Testis (tissue), 3 donors: Measurements from ENCODE around the gene FRY. TPM values are rescaled to one million over a fixed set of nuclear protein-coding genes. Genes with fewer than 3 reads are reported as not detected.

ENCODE experiments used
- DNase-seq: peaks from one replicate; pipeline ENCODE4 v3.0.0-alpha.2; 2019
- H3K27ac ChIP-seq, 2 donors: fragments of 200-600 bp; sonication (generic); one replicate each; pipeline ENCODE4 v1.5.1; 2019
- H3K27me3 ChIP-seq: fragments of 200-600 bp; sonication (generic); one replicate; pipeline ENCODE4 v1.5.1; 2019
- H3K36me3 ChIP-seq: fragments of 200-600 bp; sonication (generic); one replicate; pipeline ENCODE4 v1.5.1; 2017; ENCODE audit warnings: low read depth; ENCODE audit errors: missing control alignments
- H3K4me1 ChIP-seq: fragments of 200-600 bp; sonication (generic); one replicate; pipeline ENCODE4 v1.5.1; 2019
- H3K4me3 ChIP-seq, 2 donors: fragments of 200-600 bp; sonication (generic); one replicate each; pipeline ENCODE4 v1.5.1; 2017 to 2019
- H3K9me3 ChIP-seq: fragments of 200-600 bp; sonication (generic); one replicate; pipeline ENCODE4 v1.5.1; 2017
- CTCF ChIP-seq, 3 experiments: fragments of 450-650 bp in 2 of 3; fragments of 200-600 bp in 1 of 3; sonication (generic) in 1 of 3; IDR thresholded peaks; one replicate each; pipeline ENCODE4 v1.5.1; 2016 to 2019; ENCODE audit warnings: antibody characterized with exemption in 3 of 3, mild to moderate bottlenecking in 2 of 3, moderate library complexity in 1 of 3
- POLR2A ChIP-seq: fragments of 450-650 bp; IDR thresholded peaks from one replicate; pipeline ENCODE4 v1.6.1; 2017; ENCODE audit warnings: antibody characterized with exemption, mild to moderate bottlenecking, moderate library complexity
- WGBS, 2 donors: methylation state at CpG; one replicate each; pipeline ENCODE4 v1.1.5; 2018; 5-methylcytosine and 5-hydroxymethylcytosine counted together
- intact Hi-C: fragments of 100-400 bp; cut with DNase I; formaldehyde crosslinking; loops from one replicate; pipeline ENCODE4 v1.15.1; 2023; ENCODE audit warnings: low total_unique reads
- polyA plus RNA-seq: library from polyadenylated mRNA; stranded (reverse); fragments of 350-450 nt; fragmentation: Illumina TruSeq; extraction: RNeasy Lipid Tissue Mini Kit (QIAGEN cat#74804); gene quantifications from one replicate; pipeline ENCODE4 v1.2.3, GENCODE V29; 2014; ENCODE audit warnings: low read depth, low replicate concordance; ENCODE audit not compliant: insufficient read depth
- total RNA-seq, 2 donors: library from RNA; depleted of rRNA; stranded (reverse); fragments of >200 nt; gene quantifications; one replicate each; pipeline ENCODE4 v1.2.3, GENCODE V29; 2016

FRY gene
- total and polyA plus RNA-seq, 3 donors from 2014 or later: 24.8 to 26.6 (median 25.9) TPM

DNA sequence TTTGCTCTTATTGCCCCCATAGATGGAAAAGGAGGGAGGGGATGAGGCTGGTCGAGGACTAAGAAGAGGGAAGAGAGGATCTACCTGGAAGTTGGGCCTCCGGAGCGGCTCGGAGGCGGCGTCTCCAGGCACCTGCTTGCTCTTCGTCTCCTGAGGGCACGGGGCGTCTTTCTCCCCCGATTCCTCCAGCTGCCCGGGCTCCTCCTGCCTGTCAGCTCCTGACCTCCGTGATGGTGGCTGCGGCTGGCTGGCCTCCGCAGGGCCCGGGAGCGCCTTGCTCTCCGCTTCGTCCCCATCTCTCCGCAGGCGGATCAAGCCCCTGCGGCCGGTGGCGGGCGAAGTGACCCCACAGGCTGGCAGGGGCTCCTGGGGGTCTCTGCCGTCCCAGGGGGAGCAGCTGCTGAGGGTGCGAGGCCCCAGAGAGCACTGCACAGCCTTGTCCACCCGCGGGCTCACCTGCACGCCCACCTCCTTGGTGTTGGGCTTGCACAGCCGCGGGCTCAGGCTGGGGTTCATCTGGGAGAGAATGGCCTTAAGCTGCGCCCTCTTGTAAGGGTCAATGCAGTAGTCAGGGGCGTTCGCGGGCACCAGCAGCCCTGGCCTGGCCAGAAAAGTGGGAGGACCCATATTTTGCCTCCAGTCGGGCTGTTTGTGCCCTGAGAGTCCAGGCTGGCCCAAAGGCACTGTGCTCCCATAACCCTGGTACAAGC is 279.8 kb downstream of the FRY start:
- peak overlapping the region in 1 of 2 donors; percentile 12 for H3K4me3 ChIP-seq
- TF ChIP-seq CTCF (IDR thresholded peaks at IDR 0.05) (no peak), POLR2A (no peak)
- DNase-seq: no peak
- H3K36me3 ChIP-seq: no peaks in the 10 kb centered on the region
- no peak overlapping the region for H3K27ac ChIP-seq
- no peaks in the 10 kb centered on the region for H3K9me3 ChIP-seq
- peaks cover 10% of the 10 kb centered on the region for H3K4me1 ChIP-seq
- intact Hi-C loops: no loop called here
- 76 to 82% methylated on average over 17 to 36 of the region's 36 CpGs for WGBS, 2 donors
- no peaks in the 10 kb centered on the region for H3K27me3 ChIP-seq

DNA sequence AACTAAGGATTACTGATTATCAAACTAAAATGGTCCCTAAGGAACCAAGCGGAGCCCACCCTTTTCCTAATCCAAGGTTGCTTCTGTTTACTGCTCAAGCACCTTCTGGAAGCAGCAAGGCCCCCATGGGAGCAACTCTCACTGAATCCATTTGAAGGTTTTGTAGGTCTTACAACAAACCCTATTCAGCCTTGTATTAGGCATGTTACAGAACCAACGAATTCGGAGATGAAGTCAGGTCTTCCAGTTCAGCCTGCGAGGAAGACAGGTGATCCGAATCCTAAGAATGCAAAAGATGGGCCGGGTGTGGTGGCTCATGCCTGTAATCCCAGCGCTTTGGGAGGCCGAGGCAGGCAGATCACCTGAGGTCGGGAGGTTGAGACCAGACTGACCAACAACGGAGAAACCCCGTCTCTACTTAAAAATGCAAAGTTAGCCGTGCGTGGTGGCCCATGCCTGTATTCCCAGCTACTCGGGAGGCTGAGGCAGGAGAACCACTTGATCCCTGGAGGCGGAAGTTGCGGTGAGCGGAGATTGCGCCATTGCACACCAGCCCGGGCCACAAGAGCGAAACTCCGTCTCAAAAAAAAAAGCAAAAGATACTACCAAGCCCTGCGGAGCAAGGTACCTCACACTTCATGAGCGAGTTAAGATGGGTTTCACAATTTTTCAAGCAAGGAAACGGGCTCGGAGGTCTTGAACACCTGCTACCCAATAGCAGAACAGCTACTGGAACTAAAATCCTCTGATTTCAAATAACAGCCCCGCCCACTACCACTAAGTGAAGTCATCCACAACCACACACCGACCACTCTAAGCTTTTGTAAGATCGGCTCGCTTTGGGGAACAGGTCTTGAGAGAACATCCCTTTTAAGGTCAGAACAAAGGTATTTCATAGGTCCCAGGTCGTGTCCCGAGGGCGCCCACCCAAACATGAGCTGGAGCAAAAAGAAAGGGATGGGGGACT is 283.0 kb downstream of the FRY start:
- Histone ChIP-seq H3K4me3 (peak overlapping the region; percentile 68 to 77), H3K4me1 (peaks cover 8% of the 10 kb centered on the region), H3K27ac (peak overlapping the region; percentile 82 to 98), H3K9me3 (no peaks in the 10 kb centered on the region), H3K27me3 (no peaks in the 10 kb centered on the region), H3K36me3 (no peaks in the 10 kb centered on the region)
- no peak for TF ChIP-seq CTCF (IDR thresholded peaks at IDR 0.05)
- no peak for TF ChIP-seq POLR2A
- DNase-seq: peak; percentile 64
- intact Hi-C loops: no loop called here
- WGBS, 2 donors: 55 to 67% methylated on average over 32 of the region's 32 CpGs

GRCh38 chr13:32315238-32316027 is 283.9 kb downstream of the FRY start, which contains the start of the genes BRCA2 and ZAR1L:
Gene BRCA2 (plus strand): TSS chr13:32315508. CDS start chr13:32316461, 953 bp downstream.
Gene ZAR1L (minus strand): TSS chr13:32315363. CDS start chr13:32311925, 3,438 bp downstream.
- H3K4me3 ChIP-seq: peak within 1 kb of the TSS; percentile 68 to 77
- peak within 1 kb of the TSS; percentile 82 to 98 for H3K27ac ChIP-seq
- peak; percentile 95 for DNase-seq
- H3K27me3 ChIP-seq: no peaks in the 10 kb centered on the region
- peaks cover 3% of the 10 kb centered on the region for H3K4me1 ChIP-seq
- H3K9me3 ChIP-seq: no peaks in the 10 kb centered on the region
- intact Hi-C loops: no loop called here
- H3K36me3 ChIP-seq: no peaks in the 10 kb centered on the region
- 1 to 2% methylated on average over 17 to 25 of the region's 60 CpGs for WGBS, 2 donors
- peak; percentile 47 for TF ChIP-seq POLR2A
- no peak for TF ChIP-seq CTCF (IDR thresholded peaks at IDR 0.05)

- intact Hi-C loops: no loop called here
- no peak for DNase-seq
- H3K4me3 ChIP-seq: peak overlapping the region; percentile 68 to 77
- no peaks in the 10 kb centered on the region for H3K27me3 ChIP-seq
- peaks cover 3% of the 10 kb centered on the region for H3K4me1 ChIP-seq
- no peaks in the 10 kb centered on the region for H3K36me3 ChIP-seq
- no peaks in the 10 kb centered on the region for H3K9me3 ChIP-seq
- WGBS, 2 donors: 0% methylated on average over 12 to 13 of the region's 13 CpGs
- H3K27ac ChIP-seq: peak overlapping the region; percentile 82 to 98
- no peak for TF ChIP-seq CTCF (IDR thresholded peaks at IDR 0.05)
- no peak for TF ChIP-seq POLR2A
Measured at GRCh38 chr13:32316028-32316339, 284.4 kb downstream of the FRY start.
